ENCODE data around the gene MYRIP. TPM values are rescaled to one million over a fixed set of nuclear protein-coding genes. Genes with fewer than 3 reads are reported as not detected.
"Not testable (repeated sequence)": the region's sequence is repeated elsewhere in the genome, so short reads cannot be mapped to it uniquely, and the experiment has no call there.

Gene MYRIP
- polyA plus RNA-seq, 1 of the 3 experiments (the other 2 are of a cell fraction) = 1.2 TPM

GRCh38 chr3:39801216-39801615 is 8.2 kb upstream of the MYRIP start:
- H3K27ac ChIP-seq (ENCODE audit: low read depth in 2 of 2, low read length in 1 of 2) = no peak overlapping the region
- H3K9me2 ChIP-seq = no peaks in the 10 kb centered on the region
- no peak overlapping the region for H3K4me2 ChIP-seq
- POLR2A ChIA-PET = no interaction called here
- TF ChIP-seq, protein P1, sequence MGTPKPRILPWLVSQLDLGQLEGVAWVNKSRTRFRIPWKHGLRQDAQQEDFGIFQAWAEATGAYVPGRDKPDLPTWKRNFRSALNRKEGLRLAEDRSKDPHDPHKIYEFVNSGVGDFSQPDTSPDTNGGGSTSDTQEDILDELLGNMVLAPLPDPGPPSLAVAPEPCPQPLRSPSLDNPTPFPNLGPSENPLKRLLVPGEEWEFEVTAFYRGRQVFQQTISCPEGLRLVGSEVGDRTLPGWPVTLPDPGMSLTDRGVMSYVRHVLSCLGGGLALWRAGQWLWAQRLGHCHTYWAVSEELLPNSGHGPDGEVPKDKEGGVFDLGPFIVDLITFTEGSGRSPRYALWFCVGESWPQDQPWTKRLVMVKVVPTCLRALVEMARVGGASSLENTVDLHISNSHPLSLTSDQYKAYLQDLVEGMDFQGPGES (IDR thresholded peaks at IDR 0.05; ENCODE audit: low read depth, low read length) = no peak
- no peak for TF ChIP-seq RAD21 (IDR thresholded peaks at IDR 0.05; ENCODE audit: low read length)
- TF ChIP-seq, protein P2, sequence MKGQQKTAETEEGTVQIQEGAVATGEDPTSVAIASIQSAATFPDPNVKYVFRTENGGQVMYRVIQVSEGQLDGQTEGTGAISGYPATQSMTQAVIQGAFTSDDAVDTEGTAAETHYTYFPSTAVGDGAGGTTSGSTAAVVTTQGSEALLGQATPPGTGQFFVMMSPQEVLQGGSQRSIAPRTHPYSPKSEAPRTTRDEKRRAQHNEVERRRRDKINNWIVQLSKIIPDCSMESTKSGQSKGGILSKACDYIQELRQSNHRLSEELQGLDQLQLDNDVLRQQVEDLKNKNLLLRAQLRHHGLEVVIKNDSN (IDR thresholded peaks at IDR 0.05; ENCODE audit: borderline replicate concordance, low read depth) = no peak
- no peak for TF ChIP-seq FOXM1 (IDR thresholded peaks at IDR 0.05; ENCODE audit: low read depth)
- TF ChIP-seq SMC3 (IDR thresholded peaks at IDR 0.05; ENCODE audit: low read depth, low read length) = no peak
- no peak for TF ChIP-seq EP300 (IDR thresholded peaks at IDR 0.05; ENCODE audit: borderline replicate concordance in 1 of 2, low read depth in 1 of 2, low read length in 1 of 2)
- TF ChIP-seq, protein P3, sequence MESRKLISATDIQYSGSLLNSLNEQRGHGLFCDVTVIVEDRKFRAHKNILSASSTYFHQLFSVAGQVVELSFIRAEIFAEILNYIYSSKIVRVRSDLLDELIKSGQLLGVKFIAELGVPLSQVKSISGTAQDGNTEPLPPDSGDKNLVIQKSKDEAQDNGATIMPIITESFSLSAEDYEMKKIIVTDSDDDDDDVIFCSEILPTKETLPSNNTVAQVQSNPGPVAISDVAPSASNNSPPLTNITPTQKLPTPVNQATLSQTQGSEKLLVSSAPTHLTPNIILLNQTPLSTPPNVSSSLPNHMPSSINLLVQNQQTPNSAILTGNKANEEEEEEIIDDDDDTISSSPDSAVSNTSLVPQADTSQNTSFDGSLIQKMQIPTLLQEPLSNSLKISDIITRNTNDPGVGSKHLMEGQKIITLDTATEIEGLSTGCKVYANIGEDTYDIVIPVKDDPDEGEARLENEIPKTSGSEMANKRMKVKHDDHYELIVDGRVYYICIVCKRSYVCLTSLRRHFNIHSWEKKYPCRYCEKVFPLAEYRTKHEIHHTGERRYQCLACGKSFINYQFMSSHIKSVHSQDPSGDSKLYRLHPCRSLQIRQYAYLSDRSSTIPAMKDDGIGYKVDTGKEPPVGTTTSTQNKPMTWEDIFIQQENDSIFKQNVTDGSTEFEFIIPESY (IDR thresholded peaks at IDR 0.05; ENCODE audit: borderline replicate concordance, low read depth) = no peak
- no peak for TF ChIP-seq RXRA (IDR thresholded peaks at IDR 0.05; ENCODE audit: borderline replicate concordance, low read depth)
- TF ChIP-seq SIN3A (IDR thresholded peaks at IDR 0.05; ENCODE audit: borderline replicate concordance, low read depth, low read length) = no peak
- TF ChIP-seq, protein P4, sequence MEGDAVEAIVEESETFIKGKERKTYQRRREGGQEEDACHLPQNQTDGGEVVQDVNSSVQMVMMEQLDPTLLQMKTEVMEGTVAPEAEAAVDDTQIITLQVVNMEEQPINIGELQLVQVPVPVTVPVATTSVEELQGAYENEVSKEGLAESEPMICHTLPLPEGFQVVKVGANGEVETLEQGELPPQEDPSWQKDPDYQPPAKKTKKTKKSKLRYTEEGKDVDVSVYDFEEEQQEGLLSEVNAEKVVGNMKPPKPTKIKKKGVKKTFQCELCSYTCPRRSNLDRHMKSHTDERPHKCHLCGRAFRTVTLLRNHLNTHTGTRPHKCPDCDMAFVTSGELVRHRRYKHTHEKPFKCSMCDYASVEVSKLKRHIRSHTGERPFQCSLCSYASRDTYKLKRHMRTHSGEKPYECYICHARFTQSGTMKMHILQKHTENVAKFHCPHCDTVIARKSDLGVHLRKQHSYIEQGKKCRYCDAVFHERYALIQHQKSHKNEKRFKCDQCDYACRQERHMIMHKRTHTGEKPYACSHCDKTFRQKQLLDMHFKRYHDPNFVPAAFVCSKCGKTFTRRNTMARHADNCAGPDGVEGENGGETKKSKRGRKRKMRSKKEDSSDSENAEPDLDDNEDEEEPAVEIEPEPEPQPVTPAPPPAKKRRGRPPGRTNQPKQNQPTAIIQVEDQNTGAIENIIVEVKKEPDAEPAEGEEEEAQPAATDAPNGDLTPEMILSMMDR (IDR thresholded peaks at IDR 0.05) = no peak
- TF ChIP-seq TEAD4 (IDR thresholded peaks at IDR 0.05; ENCODE audit: borderline replicate concordance, insufficient read depth) = no peak
- TF ChIP-seq FOXJ3 (CRISPR knock-in tag; IDR thresholded peaks at IDR 0.05) = no peak
- TF ChIP-seq NRF1 (IDR thresholded peaks at IDR 0.05; ENCODE audit: low read depth, low read length) = no peak
- TF ChIP-seq RCOR1 (IDR thresholded peaks at IDR 0.05; ENCODE audit: low read length) = no peak
- TF ChIP-seq, protein P5, sequence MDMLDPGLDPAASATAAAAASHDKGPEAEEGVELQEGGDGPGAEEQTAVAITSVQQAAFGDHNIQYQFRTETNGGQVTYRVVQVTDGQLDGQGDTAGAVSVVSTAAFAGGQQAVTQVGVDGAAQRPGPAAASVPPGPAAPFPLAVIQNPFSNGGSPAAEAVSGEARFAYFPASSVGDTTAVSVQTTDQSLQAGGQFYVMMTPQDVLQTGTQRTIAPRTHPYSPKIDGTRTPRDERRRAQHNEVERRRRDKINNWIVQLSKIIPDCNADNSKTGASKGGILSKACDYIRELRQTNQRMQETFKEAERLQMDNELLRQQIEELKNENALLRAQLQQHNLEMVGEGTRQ (IDR thresholded peaks at IDR 0.05; ENCODE audit: borderline replicate concordance, low read depth, low read length) = no peak
- TF ChIP-seq JUND (IDR thresholded peaks at IDR 0.05) = no peak
- no peak for TF ChIP-seq RFX5 (IDR thresholded peaks at IDR 0.05; ENCODE audit: low read length)
- TF ChIP-seq, protein P6, sequence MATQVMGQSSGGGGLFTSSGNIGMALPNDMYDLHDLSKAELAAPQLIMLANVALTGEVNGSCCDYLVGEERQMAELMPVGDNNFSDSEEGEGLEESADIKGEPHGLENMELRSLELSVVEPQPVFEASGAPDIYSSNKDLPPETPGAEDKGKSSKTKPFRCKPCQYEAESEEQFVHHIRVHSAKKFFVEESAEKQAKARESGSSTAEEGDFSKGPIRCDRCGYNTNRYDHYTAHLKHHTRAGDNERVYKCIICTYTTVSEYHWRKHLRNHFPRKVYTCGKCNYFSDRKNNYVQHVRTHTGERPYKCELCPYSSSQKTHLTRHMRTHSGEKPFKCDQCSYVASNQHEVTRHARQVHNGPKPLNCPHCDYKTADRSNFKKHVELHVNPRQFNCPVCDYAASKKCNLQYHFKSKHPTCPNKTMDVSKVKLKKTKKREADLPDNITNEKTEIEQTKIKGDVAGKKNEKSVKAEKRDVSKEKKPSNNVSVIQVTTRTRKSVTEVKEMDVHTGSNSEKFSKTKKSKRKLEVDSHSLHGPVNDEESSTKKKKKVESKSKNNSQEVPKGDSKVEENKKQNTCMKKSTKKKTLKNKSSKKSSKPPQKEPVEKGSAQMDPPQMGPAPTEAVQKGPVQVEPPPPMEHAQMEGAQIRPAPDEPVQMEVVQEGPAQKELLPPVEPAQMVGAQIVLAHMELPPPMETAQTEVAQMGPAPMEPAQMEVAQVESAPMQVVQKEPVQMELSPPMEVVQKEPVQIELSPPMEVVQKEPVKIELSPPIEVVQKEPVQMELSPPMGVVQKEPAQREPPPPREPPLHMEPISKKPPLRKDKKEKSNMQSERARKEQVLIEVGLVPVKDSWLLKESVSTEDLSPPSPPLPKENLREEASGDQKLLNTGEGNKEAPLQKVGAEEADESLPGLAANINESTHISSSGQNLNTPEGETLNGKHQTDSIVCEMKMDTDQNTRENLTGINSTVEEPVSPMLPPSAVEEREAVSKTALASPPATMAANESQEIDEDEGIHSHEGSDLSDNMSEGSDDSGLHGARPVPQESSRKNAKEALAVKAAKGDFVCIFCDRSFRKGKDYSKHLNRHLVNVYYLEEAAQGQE (IDR thresholded peaks at IDR 0.05; ENCODE audit: low read depth, low read length) = no peak
- TF ChIP-seq GABPA (IDR thresholded peaks at IDR 0.05; ENCODE audit: low read depth) = no peak
- H3K9ac ChIP-seq = no peak overlapping the region
- H3K27me3 ChIP-seq (ENCODE audit: insufficient read depth) = no peaks in the 10 kb centered on the region
- H3K79me2 ChIP-seq (ENCODE audit: insufficient read depth) = no peaks in the 10 kb centered on the region
- peaks cover 10% of the 10 kb centered on the region for H3F3A ChIP-seq (replicated peaks; ENCODE audit: insufficient read depth)
- peaks cover 0 to 5% of the 10 kb centered on the region in 2 experiments; a peak in 2 of 4 replicates for H3K4me1 ChIP-seq (ENCODE audit: control insufficient read depth in 1 of 2, insufficient read depth in 2 of 2, low read depth in 1 of 2, low read length in 1 of 2)
- H2AFZ ChIP-seq (ENCODE audit: low read depth) = no peak overlapping the region
- H3K9me3 ChIP-seq = no peaks in the 10 kb centered on the region
- CTCF ChIA-PET = interaction anchor here (1.0 to 1.3 kb wide), 3 partner anchors 10 to 133 kb away, joined by 3 to 4 read pairs (median 3); no protein-coding TSS in a partner anchor
- H4K20me1 ChIP-seq (ENCODE audit: insufficient read depth) = no peaks in the 10 kb centered on the region
- no peaks in the 10 kb centered on the region for H3K36me3 ChIP-seq (replicated peaks in 1 of 2; ENCODE audit: control insufficient read depth in 1 of 2, insufficient read depth in 2 of 2, low read length in 1 of 2)
- H3K4me3 ChIP-seq (ENCODE audit: low read depth in 2 of 2, low read length in 1 of 2) = no peak overlapping the region
- no peak for DNase-seq

- CTCF ChIA-PET = interaction anchor here (1.3 kb wide), 1 partner anchor 10 kb away, joined by 3 read pairs; no protein-coding TSS in a partner anchor
- H3K4me3 ChIP-seq (ENCODE audit: low read depth in 2 of 2, low read length in 1 of 2); H3K36me3 ChIP-seq (replicated peaks in 1 of 2; ENCODE audit: control insufficient read depth in 1 of 2, insufficient read depth in 2 of 2, low read length in 1 of 2); H3K79me2 ChIP-seq (ENCODE audit: insufficient read depth); H3K9me2 ChIP-seq; POLR2A ChIA-PET; H3K9ac ChIP-seq; H3K4me1 ChIP-seq (ENCODE audit: control insufficient read depth in 1 of 2, insufficient read depth in 2 of 2, low read depth in 1 of 2, low read length in 1 of 2); H3F3A ChIP-seq (replicated peaks; ENCODE audit: insufficient read depth); H3K9me3 ChIP-seq; H2AFZ ChIP-seq (ENCODE audit: low read depth); DNase-seq; H3K4me2 ChIP-seq; H3K27ac ChIP-seq (ENCODE audit: low read depth in 2 of 2, low read length in 1 of 2); H3K27me3 ChIP-seq (ENCODE audit: insufficient read depth); H4K20me1 ChIP-seq (ENCODE audit: insufficient read depth): not testable (repeated sequence)
- 70% methylated on average over 3 of the region's 3 CpGs for WGBS (ENCODE audit: low lambda C conversion rate)
Observed at GRCh38 chr3:39802486-39802885, 6.9 kb upstream of the MYRIP start.

Data from SK-N-SH (cell line).